Activated naive CD4-positive, alpha-beta T cell treated with anti-CD3 and anti-CD28 coated beads, Interleukin-2, amount 50 U/mL, for 72 hours (primary cell): Measurements from ENCODE around the gene GRID1. TPM values are rescaled to one million over a fixed set of nuclear protein-coding genes. Genes with fewer than 3 reads are reported as not detected.
"Not testable (repeated sequence)": the region's sequence is repeated elsewhere in the genome, so short reads cannot be mapped to it uniquely, and the experiment has no call there.

Source experiments
- ATAC-seq, 2 donors: fragments of 150-1000 bp; cut with Tn5 transposase; 2 replicates each; pipeline ENCODE4 v1.10.0; 2021; ENCODE audit warnings: mild to moderate bottlenecking in 2 of 2, moderate library complexity in 2 of 2
- DNase-seq, 2 donors: peaks; one replicate each; pipeline ENCODE4 v3.0.0; 2021 to 2022; ENCODE audit warnings: low spot score in 2 of 2
- H3K27ac Mint-ChIP-seq, 2 donors: one replicate each; pipeline ENCODE4 v1.8.0; 2022; ENCODE audit warnings: mild to moderate bottlenecking in 2 of 2, mixed read lengths in 2 of 2
- H3K36me3 Mint-ChIP-seq, 2 donors: one replicate each; pipeline ENCODE4 v1.8.0; 2022; ENCODE audit warnings: mixed read lengths in 2 of 2
- H3K9me3 Mint-ChIP-seq, 2 donors: one replicate each; pipeline ENCODE4 v1.8.0; 2022; ENCODE audit warnings: mixed read lengths in 2 of 2
- total RNA-seq, 2 donors: library from RNA; stranded (reverse); gene quantifications; one replicate each; pipeline ENCODE4 v1.2.3, GENCODE V29; 2022

GRID1 gene
- total RNA-seq, 2 donors from 2014 or later, result not detected

DNA sequence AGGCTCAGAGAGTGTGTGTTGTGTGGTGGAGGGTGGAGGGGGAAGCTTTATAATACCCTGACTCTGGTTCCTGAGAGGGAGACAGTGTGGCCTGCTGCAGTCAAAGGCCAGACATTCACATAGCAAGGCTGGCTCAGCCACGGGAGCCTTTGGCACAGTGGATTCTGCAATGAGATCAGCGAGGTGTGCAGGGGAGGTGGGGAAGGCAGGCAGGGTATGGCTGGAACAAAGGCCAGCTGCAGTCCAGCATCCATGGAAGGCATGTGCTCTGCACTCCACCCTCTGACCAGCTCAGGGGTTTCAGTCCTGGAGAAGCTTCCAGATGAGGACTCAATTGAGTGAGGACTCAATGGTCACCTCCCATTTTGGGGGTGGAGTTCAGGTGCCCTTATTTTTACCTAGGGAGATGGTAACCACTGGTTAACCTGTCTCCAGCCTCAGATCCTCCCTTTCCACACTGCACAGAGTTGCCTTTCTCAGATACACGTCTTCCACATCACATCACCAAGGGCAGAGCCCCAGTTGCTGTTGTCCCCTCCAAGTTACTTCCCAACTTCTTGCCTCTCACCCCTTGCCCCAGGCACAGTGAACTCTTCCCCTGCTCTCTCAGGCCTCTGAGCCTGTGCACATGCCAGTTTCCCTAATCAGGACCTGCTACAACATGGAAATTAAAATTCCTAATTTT is 504.9 kb downstream of the GRID1 start:
- DNase-seq (no peak), ATAC-seq (no peak)
- peaks cover 0 to 4% of the 10 kb centered on the region in 2 donors for H3K9me3 Mint-ChIP-seq

DNA sequence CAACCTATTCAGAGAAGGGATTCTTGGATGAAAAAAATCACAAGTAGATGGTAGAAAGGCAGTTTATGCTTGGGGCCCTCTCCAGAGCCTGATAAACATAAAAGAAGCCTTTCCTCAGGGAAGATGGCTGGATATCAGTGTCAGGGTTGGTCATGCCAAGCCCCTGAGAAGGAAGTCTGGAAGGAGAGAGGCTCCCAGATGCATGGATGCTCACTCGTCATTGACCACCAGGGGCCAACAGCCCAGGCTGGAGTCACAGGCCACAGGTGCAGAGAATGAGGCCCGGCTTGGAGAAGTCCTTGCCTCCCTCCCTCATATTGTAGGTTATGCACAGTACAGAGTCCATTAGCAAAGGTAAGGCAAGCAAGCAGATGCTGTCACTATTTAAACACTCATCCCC is 506.7 kb downstream of the GRID1 start:
- no peak for ATAC-seq
- peaks cover 0 to 4% of the 10 kb centered on the region in 2 donors for H3K9me3 Mint-ChIP-seq
- H3K36me3 Mint-ChIP-seq, result no peaks in the 10 kb centered on the region
- no peak for DNase-seq
- H3K27ac Mint-ChIP-seq, result peak overlapping the region in 1 of 2 donors; percentile 9

More for the DNA sequence above, 504.9 kb downstream of the GRID1 start:
- Mint-ChIP-seq H3K27ac (no peak overlapping the region), H3K36me3 (no peaks in the 10 kb centered on the region)

DNA sequence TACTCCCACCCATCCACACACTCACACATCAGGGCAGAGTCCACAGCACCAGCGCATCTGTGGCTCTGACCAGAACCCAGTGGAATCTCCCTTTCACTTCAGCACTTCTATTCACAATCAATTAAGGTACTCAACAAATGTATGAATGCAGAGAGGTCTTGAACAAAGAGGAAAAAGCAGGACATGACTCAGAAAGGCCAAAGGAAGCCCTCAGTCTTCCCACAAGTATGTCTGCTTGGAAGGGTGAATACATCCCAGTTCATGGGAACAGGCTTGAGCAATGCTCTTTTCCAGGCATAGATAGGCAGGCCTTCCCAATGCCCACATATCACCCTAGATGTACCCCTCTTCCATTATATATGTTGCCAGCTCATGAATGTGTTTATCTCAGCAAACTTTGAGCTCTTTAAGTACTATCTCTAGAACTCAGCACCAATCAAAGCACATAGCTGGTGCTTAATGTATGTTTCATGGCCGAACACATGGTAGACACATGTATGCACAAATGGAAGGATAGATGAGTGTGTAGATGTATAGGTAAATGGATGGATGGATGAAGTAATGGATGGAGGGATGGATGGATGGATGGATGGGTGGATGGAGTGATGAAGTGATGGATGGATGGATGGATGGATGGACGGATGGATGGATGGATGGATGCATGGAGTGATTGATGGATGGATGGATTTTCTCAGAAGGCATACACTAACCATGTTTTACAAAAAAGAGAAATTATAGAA is 507.6 kb downstream of the GRID1 start:
- H3K27ac Mint-ChIP-seq, result no peak overlapping the region
- DNase-seq, result no peak
- no peaks in the 10 kb centered on the region for H3K36me3 Mint-ChIP-seq
- ATAC-seq, result no peak
- H3K9me3 Mint-ChIP-seq, result peaks cover 0 to 4% of the 10 kb centered on the region in 2 donors

DNA sequence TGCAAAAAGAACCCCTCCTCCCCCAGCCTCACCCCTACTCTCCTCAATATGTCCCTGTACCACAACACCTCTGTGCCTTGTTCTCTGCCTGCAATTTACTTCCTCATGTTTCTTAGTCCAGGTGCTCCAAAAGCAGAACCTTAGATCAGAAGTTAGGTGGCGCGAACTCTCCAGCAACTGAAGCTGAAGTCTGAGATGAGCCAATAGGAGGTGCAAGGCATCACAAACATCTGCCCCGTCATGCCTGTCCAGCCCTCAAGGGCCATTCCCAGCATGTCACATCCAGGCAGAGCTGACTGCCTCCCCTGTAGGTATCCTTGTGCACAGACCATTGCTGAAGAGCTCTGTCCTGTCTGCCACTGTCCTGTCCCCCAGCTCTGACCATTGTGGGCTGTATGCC is 508.8 kb downstream of the GRID1 start:
- peaks cover 0 to 4% of the 10 kb centered on the region in 2 donors for H3K9me3 Mint-ChIP-seq
- ATAC-seq, result no peak
- no peaks in the 10 kb centered on the region for H3K36me3 Mint-ChIP-seq
- H3K27ac Mint-ChIP-seq, result no peak overlapping the region
- no peak for DNase-seq

DNA sequence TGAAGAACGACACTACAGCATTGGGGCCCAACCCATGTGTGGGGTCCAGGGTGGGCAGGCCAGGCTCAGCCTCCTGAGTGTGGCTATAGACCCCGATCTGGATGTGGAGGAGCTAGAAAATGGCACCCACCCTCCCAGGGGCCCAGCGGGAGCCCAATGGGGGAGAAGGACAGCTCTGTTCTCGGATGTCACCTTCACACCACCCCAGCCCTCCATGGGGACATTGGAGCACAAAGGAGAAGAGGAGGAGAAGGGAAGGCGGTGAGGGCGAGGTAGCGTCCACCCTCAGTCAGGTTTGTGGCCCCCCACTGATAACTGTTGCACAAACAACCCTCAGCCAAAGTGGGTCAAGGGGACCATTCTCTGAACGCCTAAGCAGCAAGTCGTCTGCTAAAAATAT is 509.3 kb downstream of the GRID1 start:
- ATAC-seq (no peak), DNase-seq (no peak)
- H3K36me3 Mint-ChIP-seq, result no peaks in the 10 kb centered on the region
- no peak overlapping the region for H3K27ac Mint-ChIP-seq
- H3K9me3 Mint-ChIP-seq, result peaks cover 0 to 4% of the 10 kb centered on the region in 2 donors

DNA sequence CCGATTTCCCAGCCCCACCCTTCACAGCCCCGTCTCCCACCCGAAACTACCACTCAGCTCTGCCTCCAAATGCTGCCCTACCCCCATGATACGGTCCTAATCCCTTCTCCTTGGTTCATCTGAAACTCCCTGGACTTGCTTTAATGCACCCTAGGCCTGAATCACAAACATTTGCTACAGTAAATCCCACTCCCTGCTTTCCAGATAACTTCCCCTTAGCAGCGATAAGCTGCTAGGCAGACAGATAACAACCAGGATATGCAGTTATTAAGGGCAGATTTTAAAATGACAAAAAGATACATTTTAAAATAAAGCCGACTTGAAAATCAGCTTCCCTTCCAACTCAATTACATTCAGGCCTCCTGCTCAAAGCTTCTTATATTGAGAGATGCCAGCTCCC is 514.7 kb downstream of the GRID1 start:
- H3K9me3 Mint-ChIP-seq, result peaks cover 0 to 4% of the 10 kb centered on the region in 2 donors
- no peaks in the 10 kb centered on the region for H3K36me3 Mint-ChIP-seq
- DNase-seq (no peak), ATAC-seq (no peak)
- H3K27ac Mint-ChIP-seq, result no peak overlapping the region

DNA sequence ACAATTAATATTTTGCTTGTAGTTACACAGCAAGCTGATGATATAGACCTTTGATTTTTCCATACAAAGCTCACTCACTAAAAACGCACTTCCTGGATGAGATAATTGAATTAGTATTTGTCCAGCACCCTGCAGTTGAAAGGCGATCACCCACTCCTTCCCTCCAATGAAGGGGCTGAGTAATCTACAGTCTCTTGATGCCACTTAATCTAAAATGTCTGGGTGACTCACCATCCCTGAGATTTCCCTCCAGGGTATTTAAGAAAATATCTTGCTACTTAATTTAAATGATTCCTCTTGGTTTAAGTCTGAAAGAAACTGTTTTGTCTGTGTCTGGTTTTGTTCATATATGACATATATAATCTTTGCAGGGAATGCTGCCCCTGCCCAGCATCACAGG is 515.3 kb downstream of the GRID1 start:
- H3K9me3 Mint-ChIP-seq, result peaks cover 0 to 4% of the 10 kb centered on the region in 2 donors
- H3K36me3 Mint-ChIP-seq, result no peaks in the 10 kb centered on the region
- ATAC-seq, result no peak
- no peak for DNase-seq
- no peak overlapping the region for H3K27ac Mint-ChIP-seq

DNA sequence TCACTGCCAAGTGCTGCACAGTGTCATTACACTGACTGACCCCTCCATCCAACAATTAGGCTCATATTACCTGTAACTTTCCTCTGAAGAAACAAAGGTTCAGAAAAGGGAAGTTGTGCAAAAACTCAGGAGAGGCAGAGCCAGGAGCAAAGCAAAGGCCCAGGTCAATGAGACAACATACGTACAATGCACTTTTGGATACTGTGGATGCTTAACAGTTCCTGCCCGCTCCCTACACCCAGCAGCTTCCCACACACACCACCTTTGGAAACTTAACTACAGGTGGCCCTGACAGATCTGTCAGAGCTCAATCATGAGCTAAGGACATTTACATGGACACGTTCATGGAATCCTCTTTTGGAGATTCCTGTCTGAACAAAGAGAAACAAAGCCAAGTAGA is 515.9 kb downstream of the GRID1 start:
- H3K9me3 Mint-ChIP-seq, result peaks cover 0 to 4% of the 10 kb centered on the region in 2 donors
- no peak overlapping the region for H3K27ac Mint-ChIP-seq
- DNase-seq (no peak), ATAC-seq (no peak)
- no peaks in the 10 kb centered on the region for H3K36me3 Mint-ChIP-seq

DNA sequence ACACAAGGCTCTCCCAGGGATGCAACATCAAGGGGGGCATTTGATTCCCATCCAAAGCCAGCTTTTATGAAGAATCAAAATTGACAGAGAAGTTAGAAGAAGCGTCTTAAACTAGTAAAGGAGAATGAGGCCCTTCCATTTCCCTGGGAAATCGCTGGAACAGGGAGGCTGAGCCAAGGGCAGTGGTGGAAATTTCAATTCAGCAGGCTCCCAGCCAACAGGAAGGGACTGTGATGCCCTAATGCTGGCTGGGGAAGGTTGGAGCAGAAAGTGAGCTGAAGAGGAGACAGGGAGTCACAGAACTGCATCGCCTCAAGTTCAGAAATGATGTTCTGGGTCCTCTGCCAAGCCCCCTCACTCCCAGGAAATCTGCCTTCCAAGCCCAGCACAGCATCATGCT is 517.3 kb downstream of the GRID1 start:
- ATAC-seq, result no peak
- no peak overlapping the region for H3K27ac Mint-ChIP-seq
- H3K9me3 Mint-ChIP-seq, result peaks cover 0 to 4% of the 10 kb centered on the region in 2 donors
- no peaks in the 10 kb centered on the region for H3K36me3 Mint-ChIP-seq
- DNase-seq, result no peak

DNA sequence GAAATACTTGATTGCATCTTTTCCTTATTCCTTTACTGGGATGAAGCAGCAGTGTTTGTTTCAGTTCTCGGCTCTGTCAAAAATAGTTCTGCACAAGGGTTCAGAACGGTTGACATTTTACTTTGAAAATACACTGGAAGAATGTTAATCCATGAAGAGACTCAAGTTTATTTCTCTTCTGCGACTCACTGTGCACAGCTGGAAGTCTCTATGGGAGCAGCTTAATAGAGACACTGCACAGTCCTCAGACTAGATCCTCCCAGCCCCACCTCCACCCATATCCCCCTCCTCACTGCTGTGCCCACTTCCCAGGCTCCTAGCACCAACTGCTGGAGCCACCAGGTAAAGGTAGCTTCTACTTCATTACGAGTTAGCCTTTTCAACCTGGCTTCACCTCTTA is 517.8 kb downstream of the GRID1 start:
- Mint-ChIP-seq H3K27ac (no peak overlapping the region), H3K9me3 (peaks cover 0 to 4% of the 10 kb centered on the region in 2 donors), H3K36me3 (no peaks in the 10 kb centered on the region)
- ATAC-seq (no peak), DNase-seq (no peak)

DNA sequence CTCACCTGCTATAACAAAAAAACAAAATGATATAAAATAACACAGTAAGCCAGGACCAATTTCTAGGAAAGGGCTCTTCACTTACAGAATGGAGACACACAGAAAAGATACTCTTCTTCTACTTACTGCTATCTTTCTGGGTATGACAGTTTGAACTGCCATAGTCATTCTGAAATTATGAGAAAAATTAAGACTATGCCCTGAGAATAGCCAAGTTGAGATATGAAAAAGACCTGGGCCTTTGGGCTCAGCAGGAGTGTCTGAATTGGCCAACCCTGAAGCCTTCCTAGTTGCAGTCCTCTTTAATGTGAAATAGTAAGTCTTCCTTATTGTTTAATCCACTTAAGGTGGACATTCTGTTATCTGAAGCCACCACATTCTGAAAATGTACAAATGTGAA is 519.5 kb downstream of the GRID1 start:
- H3K27ac Mint-ChIP-seq, result no peak overlapping the region
- ATAC-seq, result peak in 1 of 2 donors; percentile 58
- DNase-seq, result no peak

DNA sequence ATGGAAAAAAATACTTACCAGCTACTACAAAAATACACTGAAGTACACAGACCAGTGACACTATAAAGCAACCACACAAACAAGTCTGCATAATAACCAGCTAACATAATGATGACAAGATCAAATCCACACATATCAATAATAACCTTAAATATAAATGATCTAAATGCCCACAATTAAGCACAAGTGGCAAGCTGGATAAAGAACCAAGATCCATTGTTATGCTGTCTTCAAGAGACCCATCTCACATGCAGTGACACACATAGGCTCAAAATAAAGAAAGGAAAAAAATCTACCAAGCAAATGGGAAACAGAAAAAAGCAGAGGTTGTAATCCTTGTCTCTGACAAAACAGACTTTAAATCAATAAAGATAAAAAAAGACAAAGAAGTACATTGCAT is 527.9 kb downstream of the GRID1 start:
- H3K36me3 Mint-ChIP-seq, result peaks cover 20 to 23% of the 10 kb centered on the region in 2 donors
- H3K27ac Mint-ChIP-seq, DNase-seq, ATAC-seq: not testable (repeated sequence)
- H3K9me3 Mint-ChIP-seq, result peaks cover 39 to 41% of the 10 kb centered on the region in 2 donors

More for the DNA sequence above, 519.5 kb downstream of the GRID1 start:
- Mint-ChIP-seq H3K36me3 (no peaks in the 10 kb centered on the region), H3K9me3 (peaks cover 1 to 4% of the 10 kb centered on the region in 2 donors)

DNA sequence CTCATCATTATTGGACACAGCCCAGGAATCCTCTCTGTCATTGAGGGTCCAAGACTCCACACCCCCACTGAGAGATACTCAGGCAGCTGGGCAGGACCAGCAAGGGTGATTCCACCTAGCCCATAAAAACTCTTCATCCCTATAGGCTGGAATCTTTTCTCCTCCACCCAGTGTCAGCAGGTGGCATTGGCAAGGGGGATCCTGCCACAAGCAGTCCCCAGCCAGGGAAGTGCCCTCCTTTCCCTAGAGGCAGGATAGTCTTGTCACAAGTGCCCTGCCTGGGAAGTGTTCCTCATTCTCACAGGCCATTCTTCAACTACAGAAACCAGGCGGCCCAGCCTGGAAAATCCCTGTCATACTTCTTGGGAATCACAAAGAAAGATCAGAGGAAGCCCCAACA is 533.6 kb downstream of the GRID1 start:
- H3K36me3 Mint-ChIP-seq, result peaks cover 11 to 14% of the 10 kb centered on the region in 2 donors
- ATAC-seq, result no peak
- no peak for DNase-seq
- H3K9me3 Mint-ChIP-seq, result peaks cover 25 to 30% of the 10 kb centered on the region in 2 donors
- H3K27ac Mint-ChIP-seq, result no peak overlapping the region

DNA sequence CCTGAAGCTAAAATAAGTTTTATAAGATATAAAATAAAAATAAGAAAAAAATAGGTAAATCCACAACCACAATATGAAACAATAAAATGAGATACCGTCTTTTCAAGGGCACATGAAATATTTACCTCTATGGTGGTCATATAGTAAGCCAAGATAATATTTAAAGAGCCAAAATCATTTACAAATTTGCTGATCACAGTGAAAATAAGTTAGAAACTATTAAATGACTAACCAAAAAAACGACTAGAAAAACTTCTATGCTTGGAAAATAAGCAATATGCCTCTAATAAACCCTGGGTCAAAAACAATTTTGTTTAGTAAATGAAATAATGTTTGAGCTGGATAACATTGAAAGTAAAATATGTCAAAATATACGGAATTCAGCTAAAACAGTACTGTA is 535.2 kb downstream of the GRID1 start:
- no peak for ATAC-seq
- Mint-ChIP-seq H3K27ac (no peak overlapping the region), H3K36me3 (peaks cover 0 to 14% of the 10 kb centered on the region in 2 donors), H3K9me3 (peaks cover 24 to 30% of the 10 kb centered on the region in 2 donors)
- no peak for DNase-seq

DNA sequence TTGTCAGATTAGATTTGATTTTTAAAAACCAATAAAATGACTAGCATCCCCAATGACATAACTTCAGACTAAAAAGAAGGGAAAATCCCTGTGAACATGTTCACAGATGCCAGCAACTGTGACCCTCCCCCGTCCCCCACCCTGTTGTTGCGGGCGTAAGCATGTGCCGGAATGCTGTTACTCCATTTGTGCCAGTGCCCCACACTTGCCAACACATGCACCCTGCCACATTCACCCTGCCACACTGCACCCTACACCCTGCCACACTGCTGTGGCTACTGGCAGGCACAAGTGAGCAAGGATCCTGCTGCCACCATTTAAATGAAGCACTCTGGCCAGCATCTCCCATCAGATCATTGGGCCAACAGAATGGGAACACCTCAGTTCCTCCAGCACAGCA is 540.2 kb downstream of the GRID1 start:
- H3K27ac Mint-ChIP-seq, result no peak overlapping the region
- H3K36me3 Mint-ChIP-seq, result peaks cover 0 to 10% of the 10 kb centered on the region in 2 donors
- H3K9me3 Mint-ChIP-seq, result peaks cover 12 to 14% of the 10 kb centered on the region in 2 donors
- ATAC-seq (no peak), DNase-seq (no peak)

DNA sequence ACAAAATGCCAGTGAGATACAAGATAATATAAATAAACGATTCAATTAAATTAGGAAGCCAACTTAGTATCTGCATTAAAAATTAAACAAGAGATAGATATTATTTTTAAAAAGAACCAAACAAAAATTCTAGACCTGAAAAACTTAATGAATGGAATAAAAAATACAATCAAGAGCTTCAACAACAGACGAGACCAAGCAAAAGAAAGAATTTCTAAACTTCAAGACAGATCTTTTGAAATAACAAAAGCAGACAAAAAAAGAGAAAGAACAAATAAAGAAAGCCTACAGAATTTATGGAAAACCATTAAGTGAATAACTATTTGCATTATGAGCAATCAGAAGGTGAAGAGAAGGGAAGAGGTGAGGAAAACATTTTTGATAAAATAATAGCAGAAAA is 555.2 kb downstream of the GRID1 start:
- no peak overlapping the region for H3K27ac Mint-ChIP-seq
- ATAC-seq, result no peak

DNA sequence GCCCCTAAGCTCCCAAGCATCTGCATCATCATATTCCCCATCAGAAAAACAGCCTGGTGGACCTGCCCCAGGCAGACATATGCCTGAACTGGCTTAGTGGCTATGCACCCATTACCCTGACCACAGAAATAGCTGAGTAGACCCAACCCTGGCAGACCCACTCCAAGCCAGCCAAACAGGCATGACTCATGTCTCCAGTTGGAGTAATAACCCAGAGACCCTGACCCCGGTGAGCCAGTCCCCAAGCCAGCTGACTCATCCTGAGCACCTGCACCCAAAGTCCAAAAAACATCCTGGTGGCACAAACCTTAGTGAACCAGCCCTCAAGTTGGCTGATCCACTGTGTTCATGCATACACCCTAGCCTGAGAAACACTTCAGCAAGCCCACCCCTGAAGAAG is 555.9 kb downstream of the GRID1 start:
- Mint-ChIP-seq H3K9me3 (peaks cover 19 to 30% of the 10 kb centered on the region in 2 donors), H3K27ac (no peak overlapping the region)
- no peak for ATAC-seq

More for the DNA sequence above, 555.2 kb downstream of the GRID1 start:
- peaks cover 19 to 30% of the 10 kb centered on the region in 2 donors for H3K9me3 Mint-ChIP-seq
- peaks cover 9 to 12% of the 10 kb centered on the region in 2 donors for H3K36me3 Mint-ChIP-seq
- no peak for DNase-seq

More for the DNA sequence above, 555.9 kb downstream of the GRID1 start:
- DNase-seq, result no peak
- H3K36me3 Mint-ChIP-seq, result peaks cover 9 to 12% of the 10 kb centered on the region in 2 donors
